Measurements from ENCODE around the gene CRY1. TPM values are rescaled to one million over a fixed set of nuclear protein-coding genes. Genes with fewer than 3 reads are reported as not detected.
"Not testable (repeated sequence)": the region's sequence is repeated elsewhere in the genome, so short reads cannot be mapped to it uniquely, and the experiment has no call there.

Gene CRY1
- polyA plus RNA-seq, 1 donor from 2014 or later, result 33.4 TPM

DNA sequence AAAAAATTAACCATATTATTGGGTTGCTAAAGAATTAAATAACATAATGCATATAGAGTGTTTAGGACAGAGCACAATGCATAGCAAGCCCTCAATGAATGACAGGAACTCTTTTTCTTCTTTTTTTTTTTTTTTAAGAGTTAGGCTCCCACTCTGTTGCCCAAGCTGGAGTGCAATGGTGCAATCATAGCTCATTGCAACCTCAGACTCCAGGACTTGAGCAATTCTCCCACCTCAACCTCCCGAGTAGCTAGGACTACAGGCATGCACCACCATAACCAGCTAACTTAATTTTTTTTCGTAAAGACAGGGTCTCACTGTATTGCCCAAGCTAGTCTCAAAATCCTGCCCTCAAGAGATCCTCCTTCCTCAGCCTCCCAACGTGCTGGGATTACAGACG is 85.9 kb downstream of the CRY1 start:
- no peaks in the 10 kb centered on the region for H3K9me3 ChIP-seq (ENCODE audit: low read length)
- H4K20me1 ChIP-seq (ENCODE audit: insufficient read depth), result no peaks in the 10 kb centered on the region
- no peak overlapping the region for H3K4me2 ChIP-seq (ENCODE audit: low read length)
- no peaks in the 10 kb centered on the region for H3K79me2 ChIP-seq (replicated peaks; ENCODE audit: insufficient read depth, low read length)
- H3K27ac ChIP-seq (ENCODE audit: low read length), result no peak overlapping the region
- no peaks in the 10 kb centered on the region for H3F3A ChIP-seq (ENCODE audit: insufficient read depth, low read length, poor library complexity, severe bottlenecking)
- no peaks in the 10 kb centered on the region for H3K27me3 ChIP-seq (ENCODE audit: insufficient read depth, low read depth, low read length)
- TF ChIP-seq TAF1 (IDR thresholded peaks at IDR 0.05; ENCODE audit: low read depth), result no peak
- TF ChIP-seq EZH2 (IDR thresholded peaks at IDR 0.05; ENCODE audit: borderline replicate concordance, insufficient read depth, low read length, poor library complexity, severe bottlenecking), result no peak
- no peak for TF ChIP-seq POLR2AphosphoS5 (IDR thresholded peaks at IDR 0.05)
- TF ChIP-seq, protein P1, sequence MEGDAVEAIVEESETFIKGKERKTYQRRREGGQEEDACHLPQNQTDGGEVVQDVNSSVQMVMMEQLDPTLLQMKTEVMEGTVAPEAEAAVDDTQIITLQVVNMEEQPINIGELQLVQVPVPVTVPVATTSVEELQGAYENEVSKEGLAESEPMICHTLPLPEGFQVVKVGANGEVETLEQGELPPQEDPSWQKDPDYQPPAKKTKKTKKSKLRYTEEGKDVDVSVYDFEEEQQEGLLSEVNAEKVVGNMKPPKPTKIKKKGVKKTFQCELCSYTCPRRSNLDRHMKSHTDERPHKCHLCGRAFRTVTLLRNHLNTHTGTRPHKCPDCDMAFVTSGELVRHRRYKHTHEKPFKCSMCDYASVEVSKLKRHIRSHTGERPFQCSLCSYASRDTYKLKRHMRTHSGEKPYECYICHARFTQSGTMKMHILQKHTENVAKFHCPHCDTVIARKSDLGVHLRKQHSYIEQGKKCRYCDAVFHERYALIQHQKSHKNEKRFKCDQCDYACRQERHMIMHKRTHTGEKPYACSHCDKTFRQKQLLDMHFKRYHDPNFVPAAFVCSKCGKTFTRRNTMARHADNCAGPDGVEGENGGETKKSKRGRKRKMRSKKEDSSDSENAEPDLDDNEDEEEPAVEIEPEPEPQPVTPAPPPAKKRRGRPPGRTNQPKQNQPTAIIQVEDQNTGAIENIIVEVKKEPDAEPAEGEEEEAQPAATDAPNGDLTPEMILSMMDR (IDR thresholded peaks at IDR 0.05; ENCODE audit: poor library complexity, severe bottlenecking), result no peak
- no peaks in the 10 kb centered on the region for H3K36me3 ChIP-seq (ENCODE audit: insufficient read depth, low read length)
- H3K9ac ChIP-seq (ENCODE audit: low read length), result no peak overlapping the region
- no peak overlapping the region for H3K4me3 ChIP-seq (ENCODE audit: low read length)
- no peak overlapping the region for H2AFZ ChIP-seq (ENCODE audit: low read depth, low read length)
- H3K9me2 ChIP-seq (ENCODE audit: insufficient read depth, low read length), result no peaks in the 10 kb centered on the region

DNA sequence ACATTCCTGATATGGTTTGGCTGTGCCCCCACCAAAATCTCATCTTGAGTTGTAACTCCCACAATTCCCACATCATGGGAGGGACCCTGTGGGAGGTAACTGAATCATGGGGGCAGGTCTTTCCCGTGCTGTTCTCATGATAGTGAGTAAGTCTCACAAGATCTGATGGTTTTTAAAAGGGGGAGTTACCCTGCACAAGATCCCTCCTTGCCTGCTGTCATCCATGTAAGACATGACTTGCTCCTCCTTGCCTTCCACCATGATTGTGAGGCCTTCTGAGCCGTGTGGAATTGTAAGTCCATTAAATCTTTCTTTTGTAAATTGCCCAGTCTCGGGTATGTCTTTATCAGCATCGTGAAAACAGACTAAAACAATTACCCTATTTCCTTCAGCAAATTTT is 90.7 kb downstream of the CRY1 start:
- H3K9ac ChIP-seq (ENCODE audit: low read length); H3K4me2 ChIP-seq (ENCODE audit: low read length); H3K79me2 ChIP-seq (replicated peaks; ENCODE audit: insufficient read depth, low read length); H3K36me3 ChIP-seq (ENCODE audit: insufficient read depth, low read length); H2AFZ ChIP-seq (ENCODE audit: low read depth, low read length); H3K4me3 ChIP-seq (ENCODE audit: low read length); H3F3A ChIP-seq (ENCODE audit: insufficient read depth, low read length, poor library complexity, severe bottlenecking); H3K9me2 ChIP-seq (ENCODE audit: insufficient read depth, low read length); H4K20me1 ChIP-seq (ENCODE audit: insufficient read depth); H3K27me3 ChIP-seq (ENCODE audit: insufficient read depth, low read depth, low read length); H3K27ac ChIP-seq (ENCODE audit: low read length); H3K9me3 ChIP-seq (ENCODE audit: low read length): not testable (repeated sequence)

DNA sequence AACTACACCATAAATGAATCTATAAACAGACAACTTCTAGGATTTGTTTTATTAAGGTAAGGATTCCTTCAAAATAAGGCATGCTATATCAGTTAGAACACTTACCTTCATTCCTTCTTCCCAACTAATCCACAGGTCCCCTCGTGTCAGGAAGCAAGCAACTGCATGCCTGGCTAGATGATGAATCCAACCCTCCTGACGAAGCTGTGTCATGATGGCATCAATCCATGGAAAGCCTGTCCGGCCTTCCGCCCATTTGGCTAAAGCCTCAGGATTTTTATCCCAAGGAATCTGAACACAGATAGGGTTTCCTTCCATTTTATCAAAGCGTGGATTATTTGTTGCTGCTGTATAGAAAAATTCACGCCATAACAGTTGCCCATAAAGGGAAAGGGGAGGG is 93.9 kb downstream of the CRY1 start:
- Histone ChIP-seq H3K4me3 (ENCODE audit: low read length) (no peak overlapping the region), H3K9me2 (ENCODE audit: insufficient read depth, low read length) (no peaks in the 10 kb centered on the region), H3K36me3 (ENCODE audit: insufficient read depth, low read length) (no peaks in the 10 kb centered on the region), H2AFZ (ENCODE audit: low read depth, low read length) (no peak overlapping the region), H3K4me2 (ENCODE audit: low read length) (no peak overlapping the region), H3F3A (ENCODE audit: insufficient read depth, low read length, poor library complexity, severe bottlenecking) (no peaks in the 10 kb centered on the region), H3K27me3 (ENCODE audit: insufficient read depth, low read depth, low read length) (no peaks in the 10 kb centered on the region), H3K79me2 (replicated peaks; ENCODE audit: insufficient read depth, low read length) (no peaks in the 10 kb centered on the region), H3K9ac (ENCODE audit: low read length) (no peak overlapping the region), H3K9me3 (ENCODE audit: low read length) (no peaks in the 10 kb centered on the region), H3K27ac (ENCODE audit: low read length) (no peak overlapping the region), H4K20me1 (ENCODE audit: insufficient read depth) (no peaks in the 10 kb centered on the region)
- TF ChIP-seq MXI1 (conservative IDR thresholded peaks at IDR 0.05; ENCODE audit: poor library complexity, severe bottlenecking) (no peak), RAD21 (conservative IDR thresholded peaks at IDR 0.05) (no peak), EP300 (conservative IDR thresholded peaks at IDR 0.05; ENCODE audit: poor library complexity, severe bottlenecking) (no peak)

DNA sequence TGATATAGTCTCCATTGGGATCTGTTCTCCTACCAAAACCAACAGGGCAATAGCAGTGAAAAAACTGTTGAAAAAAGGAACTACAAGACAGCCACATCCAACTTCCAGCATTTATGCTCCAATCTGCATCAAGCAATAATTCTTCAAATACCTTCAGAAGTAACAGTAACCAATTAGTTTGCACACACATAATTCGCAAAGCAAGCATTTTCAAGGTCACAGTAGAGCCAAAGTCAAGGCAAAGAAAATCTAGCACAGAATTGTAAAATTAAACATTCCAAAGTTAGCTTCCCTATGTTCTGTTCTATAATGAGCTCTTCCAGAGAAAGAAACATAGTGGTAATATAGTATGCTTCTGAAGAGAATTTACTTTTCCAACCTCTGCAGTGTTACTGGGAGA is 95.4 kb downstream of the CRY1 start:
- Histone ChIP-seq H3K4me2 (ENCODE audit: low read length) (no peak overlapping the region), H3K36me3 (ENCODE audit: insufficient read depth, low read length) (no peaks in the 10 kb centered on the region), H4K20me1 (ENCODE audit: insufficient read depth) (no peaks in the 10 kb centered on the region), H3K79me2 (replicated peaks; ENCODE audit: insufficient read depth, low read length) (no peaks in the 10 kb centered on the region), H2AFZ (ENCODE audit: low read depth, low read length) (no peak overlapping the region), H3K9me3 (ENCODE audit: low read length) (no peaks in the 10 kb centered on the region), H3K9me2 (ENCODE audit: insufficient read depth, low read length) (no peaks in the 10 kb centered on the region), H3K4me3 (ENCODE audit: low read length) (no peak overlapping the region), H3K27me3 (ENCODE audit: insufficient read depth, low read depth, low read length) (no peaks in the 10 kb centered on the region), H3F3A (ENCODE audit: insufficient read depth, low read length, poor library complexity, severe bottlenecking) (no peaks in the 10 kb centered on the region), H3K9ac (ENCODE audit: low read length) (no peak overlapping the region), H3K27ac (ENCODE audit: low read length) (no peak overlapping the region)
- TF ChIP-seq EP300 (conservative IDR thresholded peaks at IDR 0.05; ENCODE audit: poor library complexity, severe bottlenecking) (no peak), POLR2AphosphoS5 (IDR thresholded peaks at IDR 0.05) (no peak), SMC3 (conservative IDR thresholded peaks at IDR 0.05; ENCODE audit: poor library complexity) (no peak), TAF1 (IDR thresholded peaks at IDR 0.05; ENCODE audit: low read depth) (no peak), RAD21 (conservative IDR thresholded peaks at IDR 0.05) (no peak), EZH2 (IDR thresholded peaks at IDR 0.05; ENCODE audit: borderline replicate concordance, insufficient read depth, low read length, poor library complexity, severe bottlenecking) (no peak), MXI1 (conservative IDR thresholded peaks at IDR 0.05; ENCODE audit: poor library complexity, severe bottlenecking) (no peak)
- TF ChIP-seq, protein P2, sequence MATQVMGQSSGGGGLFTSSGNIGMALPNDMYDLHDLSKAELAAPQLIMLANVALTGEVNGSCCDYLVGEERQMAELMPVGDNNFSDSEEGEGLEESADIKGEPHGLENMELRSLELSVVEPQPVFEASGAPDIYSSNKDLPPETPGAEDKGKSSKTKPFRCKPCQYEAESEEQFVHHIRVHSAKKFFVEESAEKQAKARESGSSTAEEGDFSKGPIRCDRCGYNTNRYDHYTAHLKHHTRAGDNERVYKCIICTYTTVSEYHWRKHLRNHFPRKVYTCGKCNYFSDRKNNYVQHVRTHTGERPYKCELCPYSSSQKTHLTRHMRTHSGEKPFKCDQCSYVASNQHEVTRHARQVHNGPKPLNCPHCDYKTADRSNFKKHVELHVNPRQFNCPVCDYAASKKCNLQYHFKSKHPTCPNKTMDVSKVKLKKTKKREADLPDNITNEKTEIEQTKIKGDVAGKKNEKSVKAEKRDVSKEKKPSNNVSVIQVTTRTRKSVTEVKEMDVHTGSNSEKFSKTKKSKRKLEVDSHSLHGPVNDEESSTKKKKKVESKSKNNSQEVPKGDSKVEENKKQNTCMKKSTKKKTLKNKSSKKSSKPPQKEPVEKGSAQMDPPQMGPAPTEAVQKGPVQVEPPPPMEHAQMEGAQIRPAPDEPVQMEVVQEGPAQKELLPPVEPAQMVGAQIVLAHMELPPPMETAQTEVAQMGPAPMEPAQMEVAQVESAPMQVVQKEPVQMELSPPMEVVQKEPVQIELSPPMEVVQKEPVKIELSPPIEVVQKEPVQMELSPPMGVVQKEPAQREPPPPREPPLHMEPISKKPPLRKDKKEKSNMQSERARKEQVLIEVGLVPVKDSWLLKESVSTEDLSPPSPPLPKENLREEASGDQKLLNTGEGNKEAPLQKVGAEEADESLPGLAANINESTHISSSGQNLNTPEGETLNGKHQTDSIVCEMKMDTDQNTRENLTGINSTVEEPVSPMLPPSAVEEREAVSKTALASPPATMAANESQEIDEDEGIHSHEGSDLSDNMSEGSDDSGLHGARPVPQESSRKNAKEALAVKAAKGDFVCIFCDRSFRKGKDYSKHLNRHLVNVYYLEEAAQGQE (IDR thresholded peaks at IDR 0.05; ENCODE audit: borderline replicate concordance), result no peak
- TF ChIP-seq, protein P1 (IDR thresholded peaks at IDR 0.05; ENCODE audit: poor library complexity, severe bottlenecking), result no peak

Data from neural cell (in vitro differentiated cells).